Mucosa of descending colon (tissue), 3 donors: ENCODE measurements around the gene ADAM12. TPM values are rescaled to one million over a fixed set of nuclear protein-coding genes. Genes with fewer than 3 reads are reported as not detected.

Source experiments
- ATAC-seq: fragments of 200-7000 bp; cut with Tn5 transposase; one replicate; pipeline ENCODE4 v1.9.1; 2020; ENCODE audit warnings: mild to moderate bottlenecking, moderate library complexity
- DNase-seq, 3 donors: peaks; one replicate each; pipeline ENCODE4 v3.0.0-alpha.2; 2020
- H3K36me3 ChIP-seq: fragments of 200-600 bp; one replicate; pipeline ENCODE4 v1.8.0; 2021; ENCODE audit warnings: low read depth, mild to moderate bottlenecking
- H3K4me1 ChIP-seq: fragments of 200-600 bp; one replicate; pipeline ENCODE4 v1.8.0; 2021; ENCODE audit warnings: low read depth, mild to moderate bottlenecking
- H3K4me3 ChIP-seq: fragments of 200-600 bp; one replicate; pipeline ENCODE4 v1.8.0; 2021; ENCODE audit warnings: mild to moderate bottlenecking
- H3K9me3 ChIP-seq: fragments of 200-600 bp; one replicate; pipeline ENCODE4 v1.8.0; 2021; ENCODE audit warnings: mild to moderate bottlenecking
- intact Hi-C, 2 donors: fragments of 100-400 bp; cut with DNase I in 1 of 2; cut with micrococcal nuclease in 1 of 2; formaldehyde crosslinking; loops; one replicate each; pipeline versions ENCODE4 v1.11.0 to v1.11.1; 2022; cut with DNase I, micrococcal nuclease
- total RNA-seq, 3 donors: library from RNA; stranded (reverse); fragmentation: NEBNext Ultra II Directional in 2 of 3; extraction: Animal tissue kit (Norgen Biotek cat#: 25700) in 2 of 3; gene quantifications; one replicate each; pipeline versions ENCODE4 v1.2.1 to v1.2.4, GENCODE V29; 2021 to 2023
- TF ChIP-seq, protein P1 (sequence below): fragments of 200-600 bp; IDR thresholded peaks from one replicate; pipeline ENCODE4 v1.8.0; 2022; ENCODE audit warnings: antibody characterized with exemption, mild to moderate bottlenecking
- donor health status: DM: no; HTN: no; CAD: no; lungs with moderate emphysema.
- donor health status: DM: no; HTN: no; CAD: no.
- donor health status: DM: no; HTN: yes; CAD: no.

Gene ADAM12
- total RNA-seq, 3 donors from 2014 or later, result 0.20 to 0.89 (median 0.66) TPM

DNA sequence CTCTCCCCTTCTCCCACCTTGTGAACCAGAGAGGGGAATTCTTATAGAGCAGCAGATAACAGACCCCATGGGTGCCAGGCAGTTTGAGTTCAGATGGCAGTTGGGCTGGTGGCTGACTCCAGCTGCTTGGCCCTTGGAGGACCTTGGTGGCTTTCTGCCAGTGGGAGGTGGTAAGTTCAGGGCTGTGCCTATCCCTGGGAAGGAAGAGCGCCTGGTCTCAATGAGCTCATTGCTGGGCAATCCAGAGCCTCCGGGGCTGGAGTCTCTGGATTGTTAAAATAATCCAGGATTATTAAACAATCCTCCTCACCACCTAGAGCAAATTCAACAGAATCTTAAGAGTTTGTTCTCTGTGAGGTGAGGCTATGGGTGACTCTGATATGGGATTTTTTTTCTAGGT is 386.7 kb downstream of the ADAM12 start:
- Histone ChIP-seq H3K4me1 (no peaks in the 10 kb centered on the region), H3K36me3 (no peaks in the 10 kb centered on the region), H3K9me3 (no peaks in the 10 kb centered on the region), H3K4me3 (no peak overlapping the region)
- ATAC-seq (no peak), DNase-seq (no peak)
- TF ChIP-seq, protein P1, sequence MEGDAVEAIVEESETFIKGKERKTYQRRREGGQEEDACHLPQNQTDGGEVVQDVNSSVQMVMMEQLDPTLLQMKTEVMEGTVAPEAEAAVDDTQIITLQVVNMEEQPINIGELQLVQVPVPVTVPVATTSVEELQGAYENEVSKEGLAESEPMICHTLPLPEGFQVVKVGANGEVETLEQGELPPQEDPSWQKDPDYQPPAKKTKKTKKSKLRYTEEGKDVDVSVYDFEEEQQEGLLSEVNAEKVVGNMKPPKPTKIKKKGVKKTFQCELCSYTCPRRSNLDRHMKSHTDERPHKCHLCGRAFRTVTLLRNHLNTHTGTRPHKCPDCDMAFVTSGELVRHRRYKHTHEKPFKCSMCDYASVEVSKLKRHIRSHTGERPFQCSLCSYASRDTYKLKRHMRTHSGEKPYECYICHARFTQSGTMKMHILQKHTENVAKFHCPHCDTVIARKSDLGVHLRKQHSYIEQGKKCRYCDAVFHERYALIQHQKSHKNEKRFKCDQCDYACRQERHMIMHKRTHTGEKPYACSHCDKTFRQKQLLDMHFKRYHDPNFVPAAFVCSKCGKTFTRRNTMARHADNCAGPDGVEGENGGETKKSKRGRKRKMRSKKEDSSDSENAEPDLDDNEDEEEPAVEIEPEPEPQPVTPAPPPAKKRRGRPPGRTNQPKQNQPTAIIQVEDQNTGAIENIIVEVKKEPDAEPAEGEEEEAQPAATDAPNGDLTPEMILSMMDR, result no peak
- intact Hi-C loops, result no loop called here

DNA sequence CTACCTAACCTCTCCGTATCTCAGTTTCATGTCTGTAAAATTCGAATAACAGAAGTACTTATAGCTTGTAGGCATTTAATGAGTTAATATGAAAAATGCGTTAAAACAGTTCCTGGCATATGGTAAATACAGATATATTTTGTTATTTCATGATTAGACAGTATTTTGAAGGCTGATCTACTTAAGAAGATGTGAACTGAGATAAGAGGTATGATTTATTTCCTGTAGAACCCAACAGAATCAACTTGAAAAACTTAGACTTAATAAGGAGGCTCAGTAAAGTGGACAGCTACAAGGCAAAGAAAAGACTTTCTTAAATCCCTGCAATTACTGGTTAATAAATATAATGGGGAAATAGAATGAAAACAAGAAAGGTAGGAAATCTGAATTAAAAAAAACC is 388.6 kb downstream of the ADAM12 start:
- intact Hi-C loops, result no loop called here
- no peak for ATAC-seq
- TF ChIP-seq, protein P1, result no peak

DNA sequence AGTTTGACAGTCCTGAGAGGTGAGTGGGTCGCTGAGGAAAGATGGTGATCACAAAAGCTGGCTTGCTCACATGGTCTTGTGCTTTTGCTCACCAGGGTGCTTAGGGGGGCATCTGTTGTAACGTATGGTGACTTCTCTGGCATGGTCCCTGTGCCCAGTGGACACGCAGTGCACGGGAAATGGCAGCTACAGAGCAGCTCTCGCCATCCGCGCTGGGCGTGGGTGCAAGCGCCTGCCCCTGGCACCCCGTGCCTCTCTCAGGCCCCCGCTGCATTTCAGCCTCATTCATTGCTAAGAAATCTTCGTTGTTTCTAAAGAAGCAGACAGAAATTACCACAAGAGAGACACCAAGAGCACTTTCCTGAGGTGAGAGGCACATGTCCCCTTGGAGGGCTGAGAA is 390.7 kb downstream of the ADAM12 start:
- intact Hi-C loops, result no loop called here
- Histone ChIP-seq H3K4me3 (no peak overlapping the region), H3K9me3 (no peaks in the 10 kb centered on the region), H3K4me1 (no peaks in the 10 kb centered on the region), H3K36me3 (no peaks in the 10 kb centered on the region)
- ATAC-seq (no peak), DNase-seq (no peak)
- TF ChIP-seq, protein P1, result no peak

More for the DNA sequence above, 388.6 kb downstream of the ADAM12 start:
- no peaks in the 10 kb centered on the region for H3K9me3 ChIP-seq
- H3K4me1 ChIP-seq, result no peaks in the 10 kb centered on the region
- no peak overlapping the region for H3K4me3 ChIP-seq
- no peaks in the 10 kb centered on the region for H3K36me3 ChIP-seq
- no peak for DNase-seq

DNA sequence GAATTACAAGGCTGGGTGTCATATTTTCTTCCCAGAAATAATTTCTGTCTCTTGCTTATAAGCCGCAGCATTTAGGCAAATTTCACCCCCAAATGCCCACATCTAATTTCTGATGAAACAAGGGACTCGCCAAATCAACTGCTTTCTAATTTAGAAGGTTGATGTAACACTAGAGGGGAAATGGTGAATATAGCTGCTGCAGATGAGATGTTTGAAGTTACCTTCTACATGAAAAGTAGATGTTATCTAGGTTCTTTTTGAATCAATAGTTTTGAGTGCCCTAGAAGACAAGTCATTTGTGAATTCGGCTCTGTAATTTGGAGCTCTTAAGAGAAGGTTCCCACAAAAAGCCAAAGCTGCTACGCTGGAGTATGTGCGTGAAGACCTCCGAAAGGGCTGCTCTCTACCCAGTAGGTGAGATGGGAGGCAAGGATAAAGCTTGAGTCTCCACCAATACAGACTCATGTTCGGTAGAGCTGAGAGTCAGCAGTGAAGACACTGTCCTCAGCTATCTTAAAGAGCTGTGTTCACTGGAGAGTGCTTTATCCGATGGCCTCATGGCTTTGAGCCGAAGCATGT is 392.5 kb downstream of the ADAM12 start:
- intact Hi-C loops, result no loop called here
- TF ChIP-seq, protein P1, result no peak
- no peaks in the 10 kb centered on the region for H3K36me3 ChIP-seq
- no peak for DNase-seq
- H3K4me3 ChIP-seq, result no peak overlapping the region
- no peaks in the 10 kb centered on the region for H3K9me3 ChIP-seq
- ATAC-seq, result no peak
- H3K4me1 ChIP-seq, result no peaks in the 10 kb centered on the region

DNA sequence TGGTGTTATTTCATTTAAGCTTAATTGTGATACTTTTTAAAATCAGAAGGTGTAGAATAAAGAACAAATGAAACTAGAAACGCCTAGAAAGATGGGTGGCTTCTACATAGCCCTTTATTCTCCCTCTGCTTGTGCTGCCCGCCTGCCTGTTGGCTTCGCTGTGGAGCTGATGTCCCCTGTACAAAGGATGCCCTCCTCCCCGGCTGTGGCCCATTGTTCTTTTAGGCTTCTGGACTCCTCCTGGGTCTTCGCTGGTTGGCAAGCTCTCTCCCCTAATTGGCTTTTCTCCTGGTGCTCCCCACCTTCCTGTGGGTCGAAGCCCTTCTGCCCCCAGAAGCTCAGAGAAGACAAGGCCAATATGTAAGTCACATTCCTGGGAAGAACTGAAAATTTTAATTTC is 393.7 kb downstream of the ADAM12 start:
- intact Hi-C loops, result no loop called here
- no peak overlapping the region for H3K4me3 ChIP-seq
- ATAC-seq, result no peak
- DNase-seq, result no peak
- TF ChIP-seq, protein P1, result no peak
- no peaks in the 10 kb centered on the region for H3K9me3 ChIP-seq
- H3K36me3 ChIP-seq, result no peaks in the 10 kb centered on the region
- H3K4me1 ChIP-seq, result no peaks in the 10 kb centered on the region

DNA sequence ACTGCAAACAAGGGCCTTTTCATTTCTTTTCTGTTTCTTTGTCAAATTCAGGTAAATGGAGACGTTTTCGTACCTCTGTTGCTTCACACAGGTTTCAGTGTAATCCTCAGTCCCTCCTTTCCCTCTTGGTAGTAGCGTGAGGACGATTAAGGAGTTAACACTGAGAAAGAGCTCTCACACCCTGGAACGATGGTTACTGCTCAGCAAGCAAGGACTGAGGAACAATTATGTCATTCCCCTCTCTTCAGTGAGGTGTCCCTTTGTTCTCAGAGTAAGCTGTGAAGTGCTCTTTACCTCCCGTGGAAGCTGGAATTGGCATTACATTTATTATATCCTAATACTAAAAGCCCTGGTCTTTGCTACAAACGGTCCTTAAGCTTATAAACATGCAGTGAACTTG is 396.0 kb downstream of the ADAM12 start:
- no peak for DNase-seq
- no peak overlapping the region for H3K4me3 ChIP-seq
- H3K9me3 ChIP-seq, result no peaks in the 10 kb centered on the region
- no peak for ATAC-seq
- H3K36me3 ChIP-seq, result no peaks in the 10 kb centered on the region
- TF ChIP-seq, protein P1, result no peak
- intact Hi-C loops, result no loop called here
- no peaks in the 10 kb centered on the region for H3K4me1 ChIP-seq
